ENCODE measurements around the gene UBE2B.

DNA sequence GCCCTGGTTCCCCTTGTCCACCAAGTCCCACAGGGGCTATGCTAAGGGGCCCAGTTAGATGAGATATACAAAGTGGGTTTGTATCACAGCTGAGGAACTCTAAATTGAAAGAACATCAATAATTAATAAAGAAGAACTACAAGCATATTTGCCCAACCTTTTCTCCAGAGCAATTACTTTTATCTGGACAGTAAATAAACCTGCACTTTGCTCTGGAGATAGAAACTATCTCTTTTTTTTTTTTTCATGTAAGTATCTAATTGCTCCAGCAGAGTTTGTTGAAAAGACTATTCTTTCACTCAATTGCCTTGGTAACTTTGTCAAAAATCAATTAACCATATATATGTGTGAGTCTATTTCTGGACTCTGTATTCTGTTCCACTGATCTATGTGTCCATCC lies 46.3 kb downstream of the UBE2B start:
- TF ChIP-seq YY1 (IDR thresholded peaks at IDR 0.05; ENCODE audit: insufficient read depth, insufficient read length) (no peak), ZNF274 (IDR thresholded peaks at IDR 0.05; ENCODE audit: low read depth, low read length) (no peak)
